ENCODE results near the gene PTPN11.
"Not testable (repeated sequence)": the region's sequence is repeated elsewhere in the genome, so short reads cannot be mapped to it uniquely, and the experiment has no call there.

DNA sequence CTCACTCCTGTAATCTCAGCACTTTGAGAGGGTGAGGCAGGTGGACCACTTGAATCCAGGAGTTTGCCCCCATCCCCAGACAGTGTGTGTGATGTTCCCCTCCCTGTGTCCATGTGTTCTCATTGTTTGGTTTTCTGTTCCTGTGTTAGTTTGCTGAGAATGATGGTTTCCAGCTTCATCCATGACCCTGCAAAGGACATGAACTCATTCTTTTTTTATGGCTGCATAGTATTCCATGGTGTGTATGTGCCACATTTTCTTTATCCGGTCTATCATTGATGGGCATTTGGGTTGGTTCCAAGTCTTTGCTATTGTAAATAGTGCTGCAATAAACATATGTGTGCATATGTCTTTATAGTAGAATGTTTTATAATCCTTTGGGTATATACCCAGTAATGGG, 38.4 kb downstream of the PTPN11 start:
- TF ChIP-seq, protein P1, sequence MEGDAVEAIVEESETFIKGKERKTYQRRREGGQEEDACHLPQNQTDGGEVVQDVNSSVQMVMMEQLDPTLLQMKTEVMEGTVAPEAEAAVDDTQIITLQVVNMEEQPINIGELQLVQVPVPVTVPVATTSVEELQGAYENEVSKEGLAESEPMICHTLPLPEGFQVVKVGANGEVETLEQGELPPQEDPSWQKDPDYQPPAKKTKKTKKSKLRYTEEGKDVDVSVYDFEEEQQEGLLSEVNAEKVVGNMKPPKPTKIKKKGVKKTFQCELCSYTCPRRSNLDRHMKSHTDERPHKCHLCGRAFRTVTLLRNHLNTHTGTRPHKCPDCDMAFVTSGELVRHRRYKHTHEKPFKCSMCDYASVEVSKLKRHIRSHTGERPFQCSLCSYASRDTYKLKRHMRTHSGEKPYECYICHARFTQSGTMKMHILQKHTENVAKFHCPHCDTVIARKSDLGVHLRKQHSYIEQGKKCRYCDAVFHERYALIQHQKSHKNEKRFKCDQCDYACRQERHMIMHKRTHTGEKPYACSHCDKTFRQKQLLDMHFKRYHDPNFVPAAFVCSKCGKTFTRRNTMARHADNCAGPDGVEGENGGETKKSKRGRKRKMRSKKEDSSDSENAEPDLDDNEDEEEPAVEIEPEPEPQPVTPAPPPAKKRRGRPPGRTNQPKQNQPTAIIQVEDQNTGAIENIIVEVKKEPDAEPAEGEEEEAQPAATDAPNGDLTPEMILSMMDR (conservative IDR thresholded peaks at IDR 0.05; ENCODE audit: low read depth, low read length), result not testable (repeated sequence)
- not testable (repeated sequence) for TF ChIP-seq EZH2 (IDR thresholded peaks at IDR 0.05; ENCODE audit: low read length, unreplicated experiment); EZH2phosphoT487 (IDR thresholded peaks at IDR 0.05; ENCODE audit: borderline replicate concordance, low read length)

Data from PC-3 (cell line).